PFSK-1 (cell line): ENCODE data around the gene HHAT.

ENCODE experiments used
- FOXP2 ChIP-seq: optimal IDR thresholded peaks from 2 replicates; pipeline ENCODE3; 2011; ENCODE audit warnings: borderline replicate concordance, control low read depth, inconsistent platforms; ENCODE audit not compliant: insufficient read depth; ENCODE audit errors: extremely low read length, extremely low read depth
- POLR2AphosphoS5 ChIP-seq: IDR thresholded peaks from 2 replicates; pipeline ENCODE4 v1.6.1; 2012; ENCODE audit warnings: low read depth, mild to moderate bottlenecking, control low read depth, low read length, moderate library complexity
- SIN3A ChIP-seq: IDR thresholded peaks from 2 replicates; pipeline ENCODE4 v1.6.1; 2012; ENCODE audit warnings: mild to moderate bottlenecking, low read length, moderate library complexity, borderline replicate concordance; ENCODE audit not compliant: insufficient read depth
- TAF1 ChIP-seq: IDR thresholded peaks from 2 replicates; pipeline ENCODE4 v1.6.1; 2012; ENCODE audit warnings: low read length, control low read depth, borderline replicate concordance; ENCODE audit not compliant: insufficient read depth
- TF ChIP-seq, protein P1 (sequence below), 2 experiments: IDR thresholded peaks; 2 replicates each; pipeline versions ENCODE4 v1.6.1 to v1.8.0; 2011 to 2012; ENCODE audit warnings: low read depth in 2 of 2, low read length in 2 of 2, control low read depth in 1 of 2, inconsistent platforms in 1 of 2, mild to moderate bottlenecking in 1 of 2, moderate library complexity in 1 of 2; ENCODE audit not compliant: insufficient read depth in 1 of 2

Gene HHAT

DNA sequence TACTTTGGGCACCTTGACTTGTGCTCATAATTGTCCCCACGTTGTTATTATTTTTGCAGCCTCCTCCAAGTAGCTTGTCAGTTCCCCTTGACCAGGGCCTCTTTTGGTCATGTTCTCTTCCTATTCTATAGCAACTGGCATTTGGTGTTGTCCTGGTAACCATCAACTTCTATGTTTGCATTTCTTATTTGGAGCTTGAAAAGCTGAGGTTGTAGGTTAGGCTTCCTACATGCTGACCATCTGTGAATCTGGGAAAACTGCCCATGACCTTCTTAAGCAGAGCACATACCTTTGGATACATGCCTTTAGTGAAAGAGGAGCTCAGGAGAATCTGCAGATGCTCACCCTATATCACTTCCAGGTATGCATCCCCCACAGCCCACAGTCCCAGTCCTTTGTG, 160.8 kb downstream of the HHAT start:
- TF ChIP-seq POLR2AphosphoS5: no peak
- no peak for TF ChIP-seq TAF1
- no peak for TF ChIP-seq SIN3A
- no peak for TF ChIP-seq FOXP2

GRCh38 chr1:210490781-210491180, 162.1 kb downstream of the HHAT start:
- TF ChIP-seq SIN3A (no peak), TAF1 (no peak), FOXP2 (no peak), POLR2AphosphoS5 (no peak)
- TF ChIP-seq, protein P1, sequence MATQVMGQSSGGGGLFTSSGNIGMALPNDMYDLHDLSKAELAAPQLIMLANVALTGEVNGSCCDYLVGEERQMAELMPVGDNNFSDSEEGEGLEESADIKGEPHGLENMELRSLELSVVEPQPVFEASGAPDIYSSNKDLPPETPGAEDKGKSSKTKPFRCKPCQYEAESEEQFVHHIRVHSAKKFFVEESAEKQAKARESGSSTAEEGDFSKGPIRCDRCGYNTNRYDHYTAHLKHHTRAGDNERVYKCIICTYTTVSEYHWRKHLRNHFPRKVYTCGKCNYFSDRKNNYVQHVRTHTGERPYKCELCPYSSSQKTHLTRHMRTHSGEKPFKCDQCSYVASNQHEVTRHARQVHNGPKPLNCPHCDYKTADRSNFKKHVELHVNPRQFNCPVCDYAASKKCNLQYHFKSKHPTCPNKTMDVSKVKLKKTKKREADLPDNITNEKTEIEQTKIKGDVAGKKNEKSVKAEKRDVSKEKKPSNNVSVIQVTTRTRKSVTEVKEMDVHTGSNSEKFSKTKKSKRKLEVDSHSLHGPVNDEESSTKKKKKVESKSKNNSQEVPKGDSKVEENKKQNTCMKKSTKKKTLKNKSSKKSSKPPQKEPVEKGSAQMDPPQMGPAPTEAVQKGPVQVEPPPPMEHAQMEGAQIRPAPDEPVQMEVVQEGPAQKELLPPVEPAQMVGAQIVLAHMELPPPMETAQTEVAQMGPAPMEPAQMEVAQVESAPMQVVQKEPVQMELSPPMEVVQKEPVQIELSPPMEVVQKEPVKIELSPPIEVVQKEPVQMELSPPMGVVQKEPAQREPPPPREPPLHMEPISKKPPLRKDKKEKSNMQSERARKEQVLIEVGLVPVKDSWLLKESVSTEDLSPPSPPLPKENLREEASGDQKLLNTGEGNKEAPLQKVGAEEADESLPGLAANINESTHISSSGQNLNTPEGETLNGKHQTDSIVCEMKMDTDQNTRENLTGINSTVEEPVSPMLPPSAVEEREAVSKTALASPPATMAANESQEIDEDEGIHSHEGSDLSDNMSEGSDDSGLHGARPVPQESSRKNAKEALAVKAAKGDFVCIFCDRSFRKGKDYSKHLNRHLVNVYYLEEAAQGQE (IDR thresholded peaks at IDR 0.05; ENCODE audit: insufficient read depth in 1 of 2, low read depth in 2 of 2, low read length in 2 of 2): no peak

DNA sequence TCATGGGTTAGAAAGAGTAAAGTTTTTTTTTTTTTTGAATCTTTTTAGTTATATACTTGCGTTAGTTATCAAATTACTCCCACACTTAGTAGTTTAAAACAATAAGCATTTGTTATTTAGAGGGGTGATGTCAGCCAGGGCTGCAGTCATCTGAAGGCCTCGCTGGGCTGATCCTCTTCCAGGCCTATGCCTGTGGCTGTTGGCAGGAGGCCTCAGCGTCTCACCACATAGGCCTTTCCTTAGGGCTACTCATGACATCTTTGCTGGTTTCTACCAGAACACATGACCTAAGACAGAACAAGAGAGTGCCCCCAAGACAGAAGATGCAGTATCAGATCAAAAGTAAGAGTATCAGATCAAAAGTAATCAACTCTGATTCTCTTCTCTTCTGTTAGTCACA, 167.4 kb downstream of the HHAT start:
- TF ChIP-seq FOXP2 (no peak), TAF1 (no peak), SIN3A (no peak), POLR2AphosphoS5 (no peak)
- TF ChIP-seq, protein P1 (IDR thresholded peaks at IDR 0.05; ENCODE audit: insufficient read depth in 1 of 2, low read depth in 2 of 2, low read length in 2 of 2): no peak

GRCh38 chr1:210499956-210500355, 171.3 kb downstream of the HHAT start:
- TF ChIP-seq POLR2AphosphoS5 (no peak), TAF1 (no peak), SIN3A (no peak), FOXP2 (no peak)
- TF ChIP-seq, protein P1 (IDR thresholded peaks at IDR 0.05; ENCODE audit: insufficient read depth in 1 of 2, low read depth in 2 of 2, low read length in 2 of 2): no peak

DNA sequence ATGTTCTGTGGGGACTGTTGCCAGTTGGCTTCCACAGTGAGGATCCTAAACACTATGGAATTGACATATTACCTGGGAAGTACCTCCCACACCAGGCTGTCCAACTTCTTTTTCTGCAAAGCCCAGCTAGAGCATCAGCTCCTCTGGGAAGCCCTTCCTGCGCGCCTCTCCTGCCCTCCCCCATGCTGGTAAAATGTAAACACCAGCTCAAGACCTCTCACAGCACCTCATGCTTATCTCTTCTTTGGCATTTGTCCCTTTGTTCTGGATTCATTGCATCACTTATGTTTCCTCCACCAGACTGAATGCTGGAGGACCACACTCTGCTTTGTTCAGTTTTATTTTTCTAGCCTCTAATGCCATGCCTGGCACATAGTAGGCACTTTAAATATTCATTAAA, 172.1 kb downstream of the HHAT start:
- TF ChIP-seq SIN3A (no peak), TAF1 (no peak)
- TF ChIP-seq, protein P1 (IDR thresholded peaks at IDR 0.05; ENCODE audit: insufficient read depth in 1 of 2, low read depth in 2 of 2, low read length in 2 of 2): no peak
